Hair follicular keratinocyte (primary cell): ENCODE results near the gene SMIM31. TPM values are rescaled to one million over a fixed set of nuclear protein-coding genes. Genes with fewer than 3 reads are reported as not detected.

Source experiments
- total RNA-seq: library from RNA; depleted of rRNA; stranded (reverse); fragments of >200 nt; gene quantifications from 2 replicates; pipeline ENCODE4 v1.2.3, GENCODE V29; 2015

SMIM31 gene
- not detected in 2 replicates for total RNA-seq

GRCh38 chr4:164753873-164754488, at the start of gene SMIM31:
Gene SMIM31 (plus strand): TSS chr4:164754131. CDS start chr4:164770444, 16,313 bp downstream.

Other genes starting within 250 kb of the SMIM31 start
- not detected in 2 replicates for gene APELA, start 123.0 kb downstream of the SMIM31 start, total RNA-seq
- 0.62 and 1.9 TPM in 2 replicates for gene TRIM61, start 223.5 kb downstream of the SMIM31 start, total RNA-seq